ENCODE results near the gene TAF4.
A peak's percentile ranks its signal among the peaks of the same experiment; 100 is the strongest.
"Not testable (repeated sequence)": the region's sequence is repeated elsewhere in the genome, so short reads cannot be mapped to it uniquely, and the experiment has no call there.

The TAF4 gene

GRCh38 chr20:62083312-62083711, 17.6 kb upstream of the TAF4 start:
- Histone ChIP-seq H3K9ac (ENCODE audit: low read length in 5 of 5) (no peak overlapping the region), H3K4me3 (ENCODE audit: low read depth in 1 of 5, low read length in 5 of 5) (no peak overlapping the region), H3K4me1 (ENCODE audit: control insufficient read depth in 5 of 5, insufficient read depth in 5 of 5, low read length in 5 of 5) (no peaks in the 10 kb centered on the region), H3K36me3 (ENCODE audit: control insufficient read depth in 5 of 5, insufficient read depth in 5 of 5, low read length in 5 of 5) (no peaks in the 10 kb centered on the region), H3K27me3 (ENCODE audit: control insufficient read depth in 5 of 5, insufficient read depth in 4 of 5, low read length in 5 of 5) (peaks cover 7 to 24% (median 23%) of the 10 kb centered on the region in 5 donors), H3K27ac (ENCODE audit: low read depth, low read length) (no peak overlapping the region), H3K9me3 (ENCODE audit: control insufficient read depth in 5 of 5, low read length in 5 of 5) (peaks cover 4 to 12% (median 7%) of the 10 kb centered on the region in 5 donors)

- Histone ChIP-seq H3K4me3 (ENCODE audit: low read depth in 1 of 5, low read length in 5 of 5) (no peak overlapping the region), H3K4me1 (ENCODE audit: control insufficient read depth in 5 of 5, insufficient read depth in 5 of 5, low read length in 5 of 5) (no peaks in the 10 kb centered on the region), H3K36me3 (ENCODE audit: control insufficient read depth in 5 of 5, insufficient read depth in 5 of 5, low read length in 5 of 5) (no peaks in the 10 kb centered on the region), H3K9ac (ENCODE audit: low read length in 5 of 5) (no peak overlapping the region), H3K27ac (ENCODE audit: low read depth, low read length) (no peak overlapping the region), H3K27me3 (ENCODE audit: control insufficient read depth in 5 of 5, insufficient read depth in 4 of 5, low read length in 5 of 5) (peaks cover 0 to 5% (median 3%) of the 10 kb centered on the region in 5 donors), H3K9me3 (ENCODE audit: control insufficient read depth in 5 of 5, low read length in 5 of 5) (peaks cover 2 to 23% (median 13%) of the 10 kb centered on the region in 5 donors)
These were observed 14.7 kb upstream of the TAF4 start for GRCh38 chr20:62080249-62080990.

GRCh38 chr20:62079166-62079565, 13.5 kb upstream of the TAF4 start:
- Histone ChIP-seq H3K36me3 (ENCODE audit: control insufficient read depth in 5 of 5, insufficient read depth in 5 of 5, low read length in 5 of 5) (no peaks in the 10 kb centered on the region), H3K27me3 (ENCODE audit: control insufficient read depth in 5 of 5, insufficient read depth in 4 of 5, low read length in 5 of 5) (peaks cover 0 to 3% (median 0%) of the 10 kb centered on the region in 5 donors), H3K4me1 (ENCODE audit: control insufficient read depth in 5 of 5, insufficient read depth in 5 of 5, low read length in 5 of 5) (no peaks in the 10 kb centered on the region), H3K9ac (ENCODE audit: low read length in 5 of 5) (no peak overlapping the region), H3K4me3 (ENCODE audit: low read depth in 1 of 5, low read length in 5 of 5) (no peak overlapping the region), H3K27ac (ENCODE audit: low read depth, low read length) (no peak overlapping the region), H3K9me3 (ENCODE audit: control insufficient read depth in 5 of 5, low read length in 5 of 5) (peaks cover 4 to 26% (median 15%) of the 10 kb centered on the region in 5 donors)

GRCh38 chr20:62073323-62073722, 7.6 kb upstream of the TAF4 start:
- Histone ChIP-seq H3K4me3 (ENCODE audit: low read depth in 1 of 5, low read length in 5 of 5) (no peak overlapping the region), H3K4me1 (ENCODE audit: control insufficient read depth in 5 of 5, insufficient read depth in 5 of 5, low read length in 5 of 5) (peaks cover 0 to 9% (median 0%) of the 10 kb centered on the region in 5 donors), H3K36me3 (ENCODE audit: control insufficient read depth in 5 of 5, insufficient read depth in 5 of 5, low read length in 5 of 5) (no peaks in the 10 kb centered on the region), H3K9me3 (ENCODE audit: control insufficient read depth in 5 of 5, low read length in 5 of 5) (peaks cover 4 to 27% (median 18%) of the 10 kb centered on the region in 5 donors), H3K27me3 (ENCODE audit: control insufficient read depth in 5 of 5, insufficient read depth in 4 of 5, low read length in 5 of 5) (peaks cover 0 to 7% (median 0%) of the 10 kb centered on the region in 5 donors), H3K9ac (ENCODE audit: low read length in 5 of 5) (no peak overlapping the region), H3K27ac (ENCODE audit: low read depth, low read length) (no peak overlapping the region)

- not testable (repeated sequence) for H3K27me3 ChIP-seq (ENCODE audit: control insufficient read depth in 5 of 5, insufficient read depth in 4 of 5, low read length in 5 of 5); H3K27ac ChIP-seq (ENCODE audit: low read depth, low read length); H3K9ac ChIP-seq (ENCODE audit: low read length in 5 of 5); H3K36me3 ChIP-seq (ENCODE audit: control insufficient read depth in 5 of 5, insufficient read depth in 5 of 5, low read length in 5 of 5); H3K4me3 ChIP-seq (ENCODE audit: low read depth in 1 of 5, low read length in 5 of 5)
- Histone ChIP-seq H3K4me1 (ENCODE audit: control insufficient read depth in 5 of 5, insufficient read depth in 5 of 5, low read length in 5 of 5) (peaks cover 3 to 19% (median 10%) of the 10 kb centered on the region in 5 donors), H3K9me3 (ENCODE audit: control insufficient read depth in 5 of 5, low read length in 5 of 5) (peaks cover 4 to 27% (median 18%) of the 10 kb centered on the region in 5 donors)
These were observed 6.2 kb upstream of the TAF4 start for GRCh38 chr20:62071669-62072430.

GRCh38 chr20:62069741-62070216, 4.1 kb upstream of the TAF4 start:
- Histone ChIP-seq H3K4me3 (ENCODE audit: low read depth in 1 of 5, low read length in 5 of 5) (no peak overlapping the region), H3K4me1 (ENCODE audit: control insufficient read depth in 5 of 5, insufficient read depth in 5 of 5, low read length in 5 of 5) (peaks cover 7 to 24% (median 16%) of the 10 kb centered on the region in 5 donors), H3K9me3 (ENCODE audit: control insufficient read depth in 5 of 5, low read length in 5 of 5) (peaks cover 2 to 12% (median 10%) of the 10 kb centered on the region in 5 donors), H3K36me3 (ENCODE audit: control insufficient read depth in 5 of 5, insufficient read depth in 5 of 5, low read length in 5 of 5) (no peaks in the 10 kb centered on the region), H3K9ac (ENCODE audit: low read length in 5 of 5) (peak overlapping the region in 1 of 5 donors; percentile 41), H3K27me3 (ENCODE audit: control insufficient read depth in 5 of 5, insufficient read depth in 4 of 5, low read length in 5 of 5) (peaks cover 0 to 7% (median 0%) of the 10 kb centered on the region in 5 donors), H3K27ac (ENCODE audit: low read depth, low read length) (no peak overlapping the region)

GRCh38 chr20:62068997-62069396, 3.3 kb upstream of the TAF4 start:
- peaks cover 2 to 12% (median 10%) of the 10 kb centered on the region in 5 donors for H3K9me3 ChIP-seq (ENCODE audit: control insufficient read depth in 5 of 5, low read length in 5 of 5)
- no peak overlapping the region for H3K4me3 ChIP-seq (ENCODE audit: low read depth in 1 of 5, low read length in 5 of 5)
- no peak overlapping the region for H3K9ac ChIP-seq (ENCODE audit: low read length in 5 of 5)
- H3K27me3 ChIP-seq (ENCODE audit: control insufficient read depth in 5 of 5, insufficient read depth in 4 of 5, low read length in 5 of 5) = peaks cover 0 to 7% (median 0%) of the 10 kb centered on the region in 5 donors
- H3K36me3 ChIP-seq (ENCODE audit: control insufficient read depth in 5 of 5, insufficient read depth in 5 of 5, low read length in 5 of 5) = no peaks in the 10 kb centered on the region
- peaks cover 7 to 28% (median 21%) of the 10 kb centered on the region in 5 donors for H3K4me1 ChIP-seq (ENCODE audit: control insufficient read depth in 5 of 5, insufficient read depth in 5 of 5, low read length in 5 of 5)
- H3K27ac ChIP-seq (ENCODE audit: low read depth, low read length) = no peak overlapping the region

- no peaks in the 10 kb centered on the region for H3K36me3 ChIP-seq (ENCODE audit: control insufficient read depth in 5 of 5, insufficient read depth in 5 of 5, low read length in 5 of 5)
- peak overlapping the region in 2 of 5 donors; percentile 8 to 44 for H3K4me3 ChIP-seq (ENCODE audit: low read depth in 1 of 5, low read length in 5 of 5)
- H3K9me3 ChIP-seq (ENCODE audit: control insufficient read depth in 5 of 5, low read length in 5 of 5) = peaks cover 0 to 2% (median 0%) of the 10 kb centered on the region in 5 donors
- peaks cover 9 to 41% (median 33%) of the 10 kb centered on the region in 5 donors for H3K4me1 ChIP-seq (ENCODE audit: control insufficient read depth in 5 of 5, insufficient read depth in 5 of 5, low read length in 5 of 5)
- peaks cover 0 to 7% (median 0%) of the 10 kb centered on the region in 5 donors for H3K27me3 ChIP-seq (ENCODE audit: control insufficient read depth in 5 of 5, insufficient read depth in 4 of 5, low read length in 5 of 5)
- H3K27ac ChIP-seq (ENCODE audit: low read depth, low read length) = no peak overlapping the region
- H3K9ac ChIP-seq (ENCODE audit: low read length in 5 of 5) = no peak overlapping the region
These were observed 2.0 kb upstream of the TAF4 start for GRCh38 chr20:62067547-62068260.

- peak overlapping the region in 4 of 5 donors; percentile 47 to 86 (median 66) for H3K9ac ChIP-seq (ENCODE audit: low read length in 5 of 5)
- H3K27ac ChIP-seq (ENCODE audit: low read depth, low read length) = peak overlapping the region; percentile 54
- no peaks in the 10 kb centered on the region for H3K9me3 ChIP-seq (ENCODE audit: control insufficient read depth in 5 of 5, low read length in 5 of 5)
- peaks cover 0 to 7% (median 0%) of the 10 kb centered on the region in 5 donors for H3K27me3 ChIP-seq (ENCODE audit: control insufficient read depth in 5 of 5, insufficient read depth in 4 of 5, low read length in 5 of 5)
- H3K4me3 ChIP-seq (ENCODE audit: low read depth in 1 of 5, low read length in 5 of 5) = peak overlapping the region; percentile 73 to 81 (median 76)
- H3K36me3 ChIP-seq (ENCODE audit: control insufficient read depth in 5 of 5, insufficient read depth in 5 of 5, low read length in 5 of 5) = no peaks in the 10 kb centered on the region
- peaks cover 9 to 48% (median 34%) of the 10 kb centered on the region in 5 donors for H3K4me1 ChIP-seq (ENCODE audit: control insufficient read depth in 5 of 5, insufficient read depth in 5 of 5, low read length in 5 of 5)
These were observed 1.3 kb upstream of the TAF4 start for GRCh38 chr20:62066983-62067433.

Measured in subcutaneous abdominal adipose tissue (tissue), 5 donors.